Mucosa of rectum (tissue), 2 donors: ENCODE data around the gene DOCK3.
"Not testable (repeated sequence)": the region's sequence is repeated elsewhere in the genome, so short reads cannot be mapped to it uniquely, and the experiment has no call there.

Experiments used
- H3K27ac ChIP-seq, 2 donors: one replicate each; pipeline ENCODE4 v1.7.0; 2013; ENCODE audit warnings: inconsistent platforms in 2 of 2, low read depth in 2 of 2, low read length in 2 of 2
- H3K27me3 ChIP-seq, 2 donors: one replicate each; pipeline ENCODE4 v1.7.0; 2013; ENCODE audit warnings: low read length in 2 of 2; ENCODE audit not compliant: control insufficient read depth in 2 of 2, insufficient read depth in 2 of 2
- H3K36me3 ChIP-seq, 2 donors: one replicate each; pipeline ENCODE4 v1.7.0; 2013; ENCODE audit warnings: low read length in 2 of 2; ENCODE audit not compliant: control insufficient read depth in 2 of 2, insufficient read depth in 2 of 2
- H3K4me1 ChIP-seq, 2 donors: one replicate each; pipeline ENCODE4 v1.7.0; 2013; ENCODE audit warnings: low read length in 2 of 2, mild to moderate bottlenecking in 1 of 2; ENCODE audit not compliant: control insufficient read depth in 2 of 2, insufficient read depth in 2 of 2
- H3K4me3 ChIP-seq, 2 donors: one replicate each; pipeline ENCODE4 v1.7.0; 2013; ENCODE audit warnings: low read length in 2 of 2
- H3K9ac ChIP-seq, 2 donors: one replicate each; pipeline ENCODE4 v1.7.0; 2013; ENCODE audit warnings: low read length in 2 of 2, low read depth in 1 of 2, mild to moderate bottlenecking in 1 of 2
- H3K9me3 ChIP-seq, 2 donors: one replicate each; pipeline ENCODE4 v1.7.0; 2013; ENCODE audit warnings: low read length in 2 of 2; ENCODE audit not compliant: control insufficient read depth in 2 of 2
- donor health status: healthy.
- donor health status: Normal muscosa, but diverticular disease.

DOCK3 gene

GRCh38 chr3:51357856-51358255 is 683.1 kb downstream of the DOCK3 start:
- Histone ChIP-seq H3K36me3 (no peaks in the 10 kb centered on the region), H3K27me3 (no peaks in the 10 kb centered on the region), H3K4me3 (no peak overlapping the region), H3K4me1 (no peaks in the 10 kb centered on the region), H3K27ac (no peak overlapping the region), H3K9me3 (no peaks in the 10 kb centered on the region), H3K9ac (no peak overlapping the region)

- Histone ChIP-seq H3K9me3 (no peaks in the 10 kb centered on the region), H3K4me1 (no peaks in the 10 kb centered on the region), H3K27ac (no peak overlapping the region), H3K27me3 (no peaks in the 10 kb centered on the region), H3K4me3 (no peak overlapping the region), H3K36me3 (no peaks in the 10 kb centered on the region), H3K9ac (no peak overlapping the region)
Measured at GRCh38 chr3:51358981-51359380, 684.3 kb downstream of the DOCK3 start.

GRCh38 chr3:51360806-51361205 is 686.1 kb downstream of the DOCK3 start:
- Histone ChIP-seq H3K9ac (no peak overlapping the region), H3K9me3 (no peaks in the 10 kb centered on the region), H3K27ac (no peak overlapping the region), H3K4me3 (no peak overlapping the region), H3K4me1 (no peaks in the 10 kb centered on the region), H3K36me3 (no peaks in the 10 kb centered on the region), H3K27me3 (no peaks in the 10 kb centered on the region)

GRCh38 chr3:51361746-51362145 is 687.0 kb downstream of the DOCK3 start:
- Histone ChIP-seq H3K4me1 (no peaks in the 10 kb centered on the region), H3K27ac (no peak overlapping the region), H3K9ac (no peak overlapping the region), H3K4me3 (no peak overlapping the region), H3K36me3 (no peaks in the 10 kb centered on the region), H3K9me3 (no peaks in the 10 kb centered on the region), H3K27me3 (no peaks in the 10 kb centered on the region)

- H3K4me1 ChIP-seq, result no peaks in the 10 kb centered on the region
- H3K9ac ChIP-seq, result no peak overlapping the region
Measured at GRCh38 chr3:51362476-51362875, 687.7 kb downstream of the DOCK3 start.

GRCh38 chr3:51368276-51368675 is 693.5 kb downstream of the DOCK3 start:
- H3K4me1 ChIP-seq, H3K4me3 ChIP-seq, H3K27ac ChIP-seq, H3K9ac ChIP-seq, H3K9me3 ChIP-seq, H3K36me3 ChIP-seq, H3K27me3 ChIP-seq: not testable (repeated sequence)

More at GRCh38 chr3:51362476-51362875, 687.7 kb downstream of the DOCK3 start:
- H3K36me3 ChIP-seq, result no peaks in the 10 kb centered on the region
- no peaks in the 10 kb centered on the region for H3K27me3 ChIP-seq
- no peak overlapping the region for H3K27ac ChIP-seq
- no peak overlapping the region for H3K4me3 ChIP-seq
- no peaks in the 10 kb centered on the region for H3K9me3 ChIP-seq

GRCh38 chr3:51371943-51372557 is 697.3 kb downstream of the DOCK3 start:
- no peak overlapping the region for H3K9ac ChIP-seq
- H3K27ac ChIP-seq, result no peak overlapping the region
- H3K27me3 ChIP-seq, result peaks cover 3% of the 10 kb centered on the region in 2 donors
- no peaks in the 10 kb centered on the region for H3K36me3 ChIP-seq
- H3K4me1 ChIP-seq, result no peaks in the 10 kb centered on the region
- no peaks in the 10 kb centered on the region for H3K9me3 ChIP-seq
- no peak overlapping the region for H3K4me3 ChIP-seq

GRCh38 chr3:51373658-51374421 is 699.1 kb downstream of the DOCK3 start:
- Histone ChIP-seq H3K9me3 (no peaks in the 10 kb centered on the region), H3K4me1 (no peaks in the 10 kb centered on the region), H3K36me3 (no peaks in the 10 kb centered on the region), H3K27me3 (peaks cover 3 to 5% of the 10 kb centered on the region in 2 donors), H3K9ac (no peak overlapping the region), H3K4me3 (no peak overlapping the region), H3K27ac (no peak overlapping the region)

GRCh38 chr3:51374456-51374855 is 699.7 kb downstream of the DOCK3 start:
- Histone ChIP-seq H3K9ac (no peak overlapping the region), H3K36me3 (no peaks in the 10 kb centered on the region)

GRCh38 chr3:51375136-51375535 is 700.4 kb downstream of the DOCK3 start:
- H3K4me1 ChIP-seq, result no peaks in the 10 kb centered on the region
- H3K4me3 ChIP-seq, result no peak overlapping the region
- no peak overlapping the region for H3K27ac ChIP-seq
- no peaks in the 10 kb centered on the region for H3K36me3 ChIP-seq
- H3K9me3 ChIP-seq, result no peaks in the 10 kb centered on the region
- no peak overlapping the region for H3K9ac ChIP-seq
- peaks cover 2 to 3% of the 10 kb centered on the region in 2 donors for H3K27me3 ChIP-seq

More at GRCh38 chr3:51374456-51374855, 699.7 kb downstream of the DOCK3 start:
- no peaks in the 10 kb centered on the region for H3K9me3 ChIP-seq
- no peaks in the 10 kb centered on the region for H3K4me1 ChIP-seq
- peaks cover 3 to 5% of the 10 kb centered on the region in 2 donors for H3K27me3 ChIP-seq
- H3K27ac ChIP-seq, result no peak overlapping the region
- no peak overlapping the region for H3K4me3 ChIP-seq
